ENCODE results near the gene TRAF3IP1.

TRAF3IP1 gene

GRCh38 chr2:238286987-238287736 is 33.2 kb upstream of the TRAF3IP1 start:
- no peak for DNase-seq (ENCODE audit: low read depth, low spot score)
- TF ChIP-seq CTCF (IDR thresholded peaks at IDR 0.05; ENCODE audit: insufficient read depth, low read length, missing control alignments) = no peak
- CTCF ChIA-PET = interaction anchor here (0.9 to 3.0 kb wide), 6 partner anchors 8 to 32 kb away, joined by 3 to 20 read pairs (median 3); no protein-coding TSS in a partner anchor
- peak overlapping the region; percentile 83 for H3K4me3 ChIP-seq (ENCODE audit: low read depth, low read length)
- POLR2A ChIA-PET = no interaction called here

- POLR2A ChIA-PET = no interaction called here
- DNase-seq (ENCODE audit: low read depth, low spot score) = peak; percentile 69
- peak within 1 kb of the TSS; percentile 83 for H3K4me3 ChIP-seq (ENCODE audit: low read depth, low read length)
- CTCF ChIA-PET = interaction anchor here (0.9 to 3.0 kb wide), 8 partner anchors 9 to 32 kb away, joined by 3 to 20 read pairs (median 3); no protein-coding TSS in a partner anchor
- TF ChIP-seq CTCF (IDR thresholded peaks at IDR 0.05; ENCODE audit: insufficient read depth, low read length, missing control alignments) = peak; percentile 21
Observed at GRCh38 chr2:238287737-238288649, 32.3 kb upstream of the TRAF3IP1 start, which contains the start of gene PER2. Gene PER2, minus strand, starts transcription at chr2:238288610. Its CDS starts 10,674 bp downstream, at chr2:238277936.

GRCh38 chr2:238288650-238289573 is 31.4 kb upstream of the TRAF3IP1 start:
- peak overlapping the region; percentile 83 for H3K4me3 ChIP-seq (ENCODE audit: low read depth, low read length)
- peak; percentile 43 for TF ChIP-seq CTCF (IDR thresholded peaks at IDR 0.05; ENCODE audit: insufficient read depth, low read length, missing control alignments)
- CTCF ChIA-PET = interaction anchor here (0.6 to 1.6 kb wide), 7 partner anchors 9 to 33 kb away, joined by 3 to 6 read pairs (median 3); no protein-coding TSS in a partner anchor
- POLR2A ChIA-PET = no interaction called here
- DNase-seq (ENCODE audit: low read depth, low spot score) = peak; percentile 88

GRCh38 chr2:238289574-238289973 is 30.7 kb upstream of the TRAF3IP1 start:
- CTCF ChIA-PET = interaction anchor here (1.3 to 1.6 kb wide), 4 partner anchors 9 to 25 kb away, joined by 3 to 6 read pairs (median 4); no protein-coding TSS in a partner anchor
- POLR2A ChIA-PET = interaction anchor here (0.6 kb wide), 1 partner anchor 457 kb away, joined by 3 read pairs; no protein-coding TSS in a partner anchor
- peak overlapping the region; percentile 83 for H3K4me3 ChIP-seq (ENCODE audit: low read depth, low read length)
- TF ChIP-seq CTCF (IDR thresholded peaks at IDR 0.05; ENCODE audit: insufficient read depth, low read length, missing control alignments) = no peak
- DNase-seq (ENCODE audit: low read depth, low spot score) = no peak

GRCh38 chr2:238290091-238290509 is 30.2 kb upstream of the TRAF3IP1 start:
- DNase-seq (ENCODE audit: low read depth, low spot score) = no peak
- TF ChIP-seq CTCF (IDR thresholded peaks at IDR 0.05; ENCODE audit: insufficient read depth, low read length, missing control alignments) = no peak
- no peak overlapping the region for H3K4me3 ChIP-seq (ENCODE audit: low read depth, low read length)
- POLR2A ChIA-PET = interaction anchor here (0.6 kb wide), 1 partner anchor 458 kb away, joined by 3 read pairs; no protein-coding TSS in a partner anchor
- CTCF ChIA-PET = interaction anchor here (1.3 to 1.5 kb wide), 2 partner anchors 8 to 12 kb away, joined by 4 read pairs; no protein-coding TSS in a partner anchor
